Trophoblast cell (in vitro differentiated cells and primary cell): ENCODE measurements around the gene GDNF.
A peak's percentile ranks its signal among the peaks of the same experiment; 100 is the strongest.

ENCODE experiments used
- DNase-seq, 2 donors: peaks; one replicate each; pipeline ENCODE4 v3.0.0-alpha.2; 2016
- H2AFZ ChIP-seq: 2 replicates; pipeline ENCODE4 v1.6.1; 2013; ENCODE audit warnings: low read length, moderate library complexity, mild to moderate bottlenecking; ENCODE audit not compliant: insufficient read depth, poor library complexity
- H2AK5ac ChIP-seq: 2 replicates; pipeline ENCODE4 v1.6.1; 2013; ENCODE audit warnings: mild to moderate bottlenecking, low read length
- H2BK120ac ChIP-seq: 2 replicates; pipeline ENCODE4 v1.6.1; 2013; ENCODE audit warnings: low read length, mild to moderate bottlenecking, moderate library complexity; ENCODE audit not compliant: insufficient read depth, poor library complexity
- H2BK12ac ChIP-seq: 2 replicates; pipeline ENCODE4 v1.6.1; 2013; ENCODE audit warnings: mild to moderate bottlenecking, low read length, moderate library complexity
- H2BK5ac ChIP-seq: 2 replicates; pipeline ENCODE4 v1.6.1; 2013; ENCODE audit warnings: low read length, low read depth, moderate library complexity, mild to moderate bottlenecking; ENCODE audit not compliant: poor library complexity
- H3K14ac ChIP-seq: 2 replicates; pipeline ENCODE4 v1.6.1; 2013; ENCODE audit warnings: mild to moderate bottlenecking, low read length
- H3K18ac ChIP-seq: 2 replicates; pipeline ENCODE4 v1.6.1; 2013; ENCODE audit warnings: mild to moderate bottlenecking, low read length
- H3K23ac ChIP-seq: 2 replicates; pipeline ENCODE4 v1.6.1; 2013; ENCODE audit warnings: low read length
- H3K27ac ChIP-seq: 2 replicates; pipeline ENCODE4 v1.5.1; 2013; ENCODE audit warnings: low read depth, mild to moderate bottlenecking, inconsistent platforms, low read length, moderate library complexity
- H3K27me3 ChIP-seq: 2 replicates; pipeline ENCODE4 v1.6.1; 2013; ENCODE audit warnings: inconsistent platforms, mild to moderate bottlenecking, low read length, moderate library complexity; ENCODE audit not compliant: insufficient read depth
- H3K36me3 ChIP-seq, 2 experiments: 1 replicate in 1 of 2; 2 replicates in 1 of 2; pipeline ENCODE4 v1.6.1; 2013; ENCODE audit warnings: low read length in 2 of 2, mild to moderate bottlenecking in 2 of 2, moderate library complexity in 1 of 2; ENCODE audit not compliant: insufficient read depth in 2 of 2, control insufficient read depth in 1 of 2
- H3K4ac ChIP-seq: 2 replicates; pipeline ENCODE4 v1.6.1; 2013; ENCODE audit warnings: low read depth, mild to moderate bottlenecking, low read length, moderate library complexity
- H3K4me1 ChIP-seq, 2 experiments: 1 replicate in 1 of 2; 2 replicates in 1 of 2; pipeline ENCODE4 v1.6.1; 2013; ENCODE audit warnings: low read length in 2 of 2, mild to moderate bottlenecking in 2 of 2, moderate library complexity in 1 of 2; ENCODE audit not compliant: insufficient read depth in 2 of 2, control insufficient read depth in 1 of 2
- H3K4me2 ChIP-seq: 2 replicates; pipeline ENCODE4 v1.6.1; 2013; ENCODE audit warnings: inconsistent platforms, mild to moderate bottlenecking, low read length, moderate library complexity
- H3K4me3 ChIP-seq: 2 replicates; pipeline ENCODE4 v1.5.1; 2013; ENCODE audit warnings: mild to moderate bottlenecking, low read depth, low read length, inconsistent platforms
- H3K79me1 ChIP-seq: one replicate; pipeline ENCODE4 v1.6.1; 2013; ENCODE audit warnings: low read length
- H3K79me2 ChIP-seq: 2 replicates; pipeline ENCODE4 v1.6.1; 2013; ENCODE audit warnings: low read length, mild to moderate bottlenecking; ENCODE audit not compliant: control insufficient read depth, insufficient read depth, poor library complexity
- H3K9ac ChIP-seq: 2 replicates; pipeline ENCODE4 v1.6.1; 2013; ENCODE audit warnings: mild to moderate bottlenecking, low read length
- H3K9me3 ChIP-seq: 2 replicates; pipeline ENCODE4 v1.6.1; 2013; ENCODE audit warnings: low read depth, mild to moderate bottlenecking, control low read depth, inconsistent platforms, low read length; ENCODE audit not compliant: insufficient read depth
- H4K12ac ChIP-seq: 2 replicates; pipeline ENCODE4 v1.6.1; 2013; ENCODE audit warnings: low read depth, mild to moderate bottlenecking, low read length, moderate library complexity
- H4K8ac ChIP-seq: 2 replicates; pipeline ENCODE4 v1.6.1; 2013; ENCODE audit warnings: low read depth, mild to moderate bottlenecking, low read length, moderate library complexity
- H4K91ac ChIP-seq: one replicate; pipeline ENCODE4 v1.6.1; 2013; ENCODE audit warnings: low read depth, mild to moderate bottlenecking, low read length, moderate library complexity
- WGBS: extraction: QIAGEN DNeasy Blood & Tissue Kit; methylation state at CpG from one replicate; pipeline ENCODE4 v1.1.7; 2013; ENCODE audit warnings: missing lambda C conversion rate; ENCODE audit not compliant: insufficient read length, insufficient coverage; ENCODE audit errors: extremely low coverage; 5-methylcytosine and 5-hydroxymethylcytosine counted together

GDNF gene

DNA sequence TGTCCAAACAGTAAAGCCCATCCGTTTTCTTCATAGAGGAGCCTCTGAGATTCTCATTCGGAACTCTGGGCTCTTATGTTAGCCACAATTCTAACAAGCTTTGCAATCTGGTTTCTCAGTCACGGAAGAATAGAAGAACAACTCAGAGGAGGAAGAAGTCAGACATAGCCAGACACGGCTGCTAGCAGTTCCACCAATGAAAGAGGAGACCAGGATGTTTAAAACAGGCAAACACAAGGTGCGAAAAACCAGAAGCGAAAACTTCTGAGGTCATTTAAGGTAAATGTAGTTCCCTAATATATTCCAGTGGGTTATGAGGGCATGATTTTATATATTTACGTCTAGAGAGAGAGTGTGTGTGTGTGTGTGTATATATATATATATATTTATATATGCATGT, 34.1 kb upstream of the GDNF start:
- no peak overlapping the region for H3K4ac ChIP-seq
- no peak overlapping the region for H3K18ac ChIP-seq
- H2AFZ ChIP-seq, result no peak overlapping the region
- peaks cover 3% of the 10 kb centered on the region for H3K9me3 ChIP-seq
- no peak overlapping the region for H2BK5ac ChIP-seq
- H2AK5ac ChIP-seq, result no peak overlapping the region
- no peaks in the 10 kb centered on the region for H3K27me3 ChIP-seq
- H3K36me3 ChIP-seq, result no peaks in the 10 kb centered on the region
- H3K4me1 ChIP-seq, result no peaks in the 10 kb centered on the region
- H3K14ac ChIP-seq, result no peak overlapping the region
- no CpG with 5 or more reads among the region's 7 CpGs for WGBS
- no peaks in the 10 kb centered on the region for H3K79me1 ChIP-seq
- H3K27ac ChIP-seq, result no peak overlapping the region
- H4K12ac ChIP-seq, result no peak overlapping the region
- no peak overlapping the region for H3K4me3 ChIP-seq
- no peak for DNase-seq
- no peak overlapping the region for H3K23ac ChIP-seq
- no peak overlapping the region for H4K8ac ChIP-seq
- H2BK12ac ChIP-seq, result no peak overlapping the region
- H4K91ac ChIP-seq, result no peak overlapping the region
- no peak overlapping the region for H3K9ac ChIP-seq
- H3K79me2 ChIP-seq, result no peaks in the 10 kb centered on the region
- no peak overlapping the region for H3K4me2 ChIP-seq
- H2BK120ac ChIP-seq, result no peak overlapping the region

DNA sequence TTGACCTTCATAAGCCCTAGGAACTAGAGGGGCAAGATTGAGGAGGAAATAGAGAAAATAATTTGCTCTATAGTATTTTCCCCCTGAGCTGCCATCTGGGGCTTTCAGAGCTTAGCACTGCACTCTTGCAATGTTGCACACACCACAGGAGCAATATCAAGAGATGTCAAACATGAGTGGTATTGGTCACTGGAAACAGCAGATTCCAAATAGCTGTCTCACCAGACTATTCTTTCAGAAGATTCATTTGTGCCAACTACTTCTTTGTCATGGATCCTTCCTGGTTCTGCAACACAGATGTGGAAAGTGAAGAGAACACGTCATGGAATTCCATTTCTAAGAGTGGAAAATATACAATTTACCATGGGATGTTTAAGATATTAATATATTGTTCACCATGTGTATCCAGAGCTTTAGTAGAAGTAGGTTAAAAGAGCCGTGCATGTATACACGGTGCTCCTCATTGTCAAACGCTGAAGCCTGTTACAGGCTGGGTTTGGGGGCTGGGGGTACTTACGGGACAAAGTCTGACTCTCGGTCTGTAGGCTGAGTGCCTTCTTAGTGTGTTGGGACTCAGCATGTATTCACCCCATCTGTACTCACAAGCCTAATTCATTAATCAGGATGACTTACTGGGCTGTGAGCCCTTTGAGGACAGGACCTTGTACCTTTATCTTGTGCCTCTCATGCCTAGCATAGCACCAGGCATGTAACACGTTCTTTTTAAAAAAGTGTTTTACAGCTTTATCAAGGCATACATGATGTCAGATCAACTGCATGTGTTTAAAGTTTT, 31.4 kb upstream of the GDNF start:
- no peak overlapping the region for H2BK120ac ChIP-seq
- DNase-seq, result peak in 1 of 2 donors; percentile 25
- no peak overlapping the region for H4K91ac ChIP-seq
- H3K4me3 ChIP-seq, result no peak overlapping the region
- no peak overlapping the region for H2AK5ac ChIP-seq
- no peak overlapping the region for H2AFZ ChIP-seq
- H3K4me2 ChIP-seq, result no peak overlapping the region
- H3K4ac ChIP-seq, result no peak overlapping the region
- H3K18ac ChIP-seq, result no peak overlapping the region
- no peak overlapping the region for H2BK12ac ChIP-seq
- no peaks in the 10 kb centered on the region for H3K79me1 ChIP-seq
- no peaks in the 10 kb centered on the region for H3K36me3 ChIP-seq
- no peak overlapping the region for H3K23ac ChIP-seq
- H3K9ac ChIP-seq, result no peak overlapping the region
- peaks cover 3% of the 10 kb centered on the region for H3K9me3 ChIP-seq
- WGBS, result no CpG with 5 or more reads among the region's 7 CpGs
- no peaks in the 10 kb centered on the region for H3K4me1 ChIP-seq
- no peak overlapping the region for H4K12ac ChIP-seq
- H3K14ac ChIP-seq, result no peak overlapping the region
- no peaks in the 10 kb centered on the region for H3K27me3 ChIP-seq
- H3K27ac ChIP-seq, result no peak overlapping the region
- no peaks in the 10 kb centered on the region for H3K79me2 ChIP-seq
- H4K8ac ChIP-seq, result no peak overlapping the region
- no peak overlapping the region for H2BK5ac ChIP-seq

DNA sequence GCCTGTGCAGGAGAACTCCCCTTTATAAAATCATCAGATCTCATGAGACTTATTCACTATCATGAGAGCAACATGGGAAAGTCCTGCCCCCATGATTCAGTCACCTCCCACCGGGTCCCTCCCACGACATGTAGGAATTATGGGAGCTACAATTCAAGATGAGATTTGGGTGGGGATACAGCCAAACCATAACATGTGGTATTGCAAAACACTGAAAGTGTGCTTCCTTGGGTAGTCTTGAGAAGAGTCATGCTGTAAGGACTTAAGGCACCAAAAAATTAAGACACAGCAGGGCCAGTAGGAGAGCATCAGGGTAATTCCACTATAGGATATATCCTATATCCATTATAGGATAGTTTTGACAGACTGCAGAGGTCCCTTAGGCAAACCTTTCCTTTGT, 29.4 kb upstream of the GDNF start:
- no peak for DNase-seq
- H4K12ac ChIP-seq, result no peak overlapping the region
- no peaks in the 10 kb centered on the region for H3K79me1 ChIP-seq
- H3K36me3 ChIP-seq, result no peaks in the 10 kb centered on the region
- H3K9me3 ChIP-seq, result peaks cover 6% of the 10 kb centered on the region
- no peaks in the 10 kb centered on the region for H3K79me2 ChIP-seq
- H3K4me3 ChIP-seq, result no peak overlapping the region
- no peak overlapping the region for H3K23ac ChIP-seq
- no peak overlapping the region for H4K91ac ChIP-seq
- H2AFZ ChIP-seq, result no peak overlapping the region
- H3K27me3 ChIP-seq, result no peaks in the 10 kb centered on the region
- no peak overlapping the region for H3K9ac ChIP-seq
- no peak overlapping the region for H2BK12ac ChIP-seq
- no peak overlapping the region for H3K4ac ChIP-seq
- no peak overlapping the region for H3K18ac ChIP-seq
- no peak overlapping the region for H2AK5ac ChIP-seq
- no peak overlapping the region for H3K27ac ChIP-seq
- WGBS, result no CpG with 5 or more reads among the region's 2 CpGs
- no peak overlapping the region for H3K14ac ChIP-seq
- H3K4me2 ChIP-seq, result no peak overlapping the region
- H2BK5ac ChIP-seq, result no peak overlapping the region
- H4K8ac ChIP-seq, result no peak overlapping the region
- no peaks in the 10 kb centered on the region for H3K4me1 ChIP-seq
- no peak overlapping the region for H2BK120ac ChIP-seq

DNA sequence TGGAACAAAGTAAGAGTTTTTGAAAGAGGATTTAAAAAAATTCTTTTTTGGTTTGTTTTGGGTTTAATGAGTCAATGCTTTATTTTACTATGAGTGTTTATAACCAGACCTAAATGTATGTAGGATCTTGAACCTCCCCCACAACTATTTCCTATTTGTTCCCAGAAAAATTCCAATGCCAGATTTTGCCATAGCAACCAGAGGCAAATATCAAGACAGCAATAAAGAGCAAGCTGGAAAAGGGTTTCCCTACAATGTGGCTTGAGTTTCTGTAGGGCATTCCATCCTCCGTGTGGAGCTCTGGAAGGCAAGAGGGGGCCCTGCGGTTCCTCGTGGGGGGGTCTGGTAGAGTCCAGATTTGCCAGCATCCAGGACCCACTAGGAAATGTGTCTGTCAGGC, 27.8 kb upstream of the GDNF start:
- Histone ChIP-seq H3K79me2 (no peaks in the 10 kb centered on the region), H4K12ac (no peak overlapping the region), H3K27me3 (no peaks in the 10 kb centered on the region), H4K91ac (no peak overlapping the region), H3K4me1 (no peaks in the 10 kb centered on the region), H3K4ac (no peak overlapping the region), H2AK5ac (no peak overlapping the region), H3K9me3 (peaks cover 6% of the 10 kb centered on the region), H3K79me1 (no peaks in the 10 kb centered on the region), H2BK5ac (no peak overlapping the region), H2BK120ac (no peak overlapping the region), H3K4me3 (no peak overlapping the region), H2BK12ac (no peak overlapping the region), H3K4me2 (no peak overlapping the region), H3K14ac (no peak overlapping the region), H4K8ac (no peak overlapping the region), H3K36me3 (no peaks in the 10 kb centered on the region), H3K9ac (no peak overlapping the region), H3K27ac (no peak overlapping the region), H2AFZ (no peak overlapping the region), H3K23ac (no peak overlapping the region), H3K18ac (no peak overlapping the region)
- WGBS, result no CpG with 5 or more reads among the region's 3 CpGs
- DNase-seq, result no peak
